GM11168 (cell line): ENCODE measurements around the gene ANKZF1.

Experiments
- in situ Hi-C: fragments of 300-500 bp; cut with MboI; formaldehyde crosslinking; loops from one replicate; pipeline ENCODE4 v1.12.0; 2022; ENCODE audit warnings: low sequenced_read_pairs; ENCODE audit not compliant: unreplicated experiment

Gene ANKZF1

DNA sequence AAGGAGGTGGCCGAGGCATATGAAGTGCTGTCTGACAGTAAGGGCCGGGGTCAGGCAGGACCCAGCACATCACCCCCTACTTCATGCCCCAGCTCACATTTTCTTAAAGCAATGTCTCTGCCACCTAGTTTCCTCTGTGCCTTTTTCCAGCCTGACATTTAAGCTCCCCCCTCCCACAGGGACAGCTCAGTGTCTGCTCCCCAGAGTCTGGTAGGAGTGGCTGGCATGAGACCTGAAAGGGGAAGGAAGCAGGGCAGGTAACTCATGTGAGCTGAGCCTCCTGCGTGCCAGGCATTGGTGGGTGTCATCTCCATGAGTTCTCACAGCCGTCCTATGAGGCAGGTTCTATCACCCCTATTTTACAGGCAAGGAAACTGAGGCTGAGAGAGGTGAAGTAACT is 51.0 kb downstream of the ANKZF1 start:
- in situ Hi-C loops: no loop called here

DNA sequence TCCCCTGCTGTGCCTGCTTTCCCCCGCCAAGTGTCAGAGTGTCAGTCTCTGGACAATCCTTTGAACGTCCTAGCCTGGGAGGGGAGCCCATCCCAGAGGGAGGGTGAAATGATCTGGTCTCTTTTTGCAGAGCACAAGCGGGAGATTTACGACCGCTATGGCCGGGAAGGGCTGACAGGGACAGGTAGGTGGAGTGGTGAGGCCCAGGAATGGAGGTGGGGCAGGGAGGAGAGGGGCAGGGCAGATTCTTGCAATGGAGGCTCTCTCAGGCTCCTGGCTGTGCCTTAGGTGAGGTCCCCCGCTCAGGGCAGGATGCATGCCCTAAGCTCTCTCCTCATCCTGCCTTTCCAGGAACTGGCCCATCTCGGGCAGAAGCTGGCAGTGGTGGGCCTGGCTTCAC is 52.0 kb downstream of the ANKZF1 start:
- in situ Hi-C loops: no loop called here

DNA sequence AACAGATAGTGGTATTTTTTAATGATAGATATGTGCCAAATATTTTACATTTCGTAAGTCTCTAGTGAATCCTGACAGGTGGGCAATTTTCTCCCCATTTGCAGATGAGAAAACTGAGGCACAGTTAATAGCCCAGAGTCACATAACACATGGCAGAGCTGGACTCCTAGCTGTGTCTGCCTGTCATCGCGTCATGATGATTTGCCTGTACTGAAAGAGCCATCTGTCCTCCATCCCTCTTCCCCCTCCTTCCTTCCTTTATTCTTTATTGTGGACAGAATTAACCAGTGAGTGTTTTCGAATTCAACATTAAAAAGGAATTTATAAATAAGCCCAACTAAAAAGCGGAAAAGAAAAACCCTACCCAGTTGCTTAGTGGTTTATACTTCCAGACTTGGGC is 52.8 kb downstream of the ANKZF1 start:
- in situ Hi-C loops: no loop called here

GRCh38 chr2:219282943-219283581 is 53.5 kb downstream of the ANKZF1 start:
- in situ Hi-C loops: no loop called here

GRCh38 chr2:219284501-219285372 is 55.1 kb downstream of the ANKZF1 start:
- in situ Hi-C loops: no loop called here

- in situ Hi-C loops: no loop called here
Measured at GRCh38 chr2:219285373-219285735, 55.7 kb downstream of the ANKZF1 start.

DNA sequence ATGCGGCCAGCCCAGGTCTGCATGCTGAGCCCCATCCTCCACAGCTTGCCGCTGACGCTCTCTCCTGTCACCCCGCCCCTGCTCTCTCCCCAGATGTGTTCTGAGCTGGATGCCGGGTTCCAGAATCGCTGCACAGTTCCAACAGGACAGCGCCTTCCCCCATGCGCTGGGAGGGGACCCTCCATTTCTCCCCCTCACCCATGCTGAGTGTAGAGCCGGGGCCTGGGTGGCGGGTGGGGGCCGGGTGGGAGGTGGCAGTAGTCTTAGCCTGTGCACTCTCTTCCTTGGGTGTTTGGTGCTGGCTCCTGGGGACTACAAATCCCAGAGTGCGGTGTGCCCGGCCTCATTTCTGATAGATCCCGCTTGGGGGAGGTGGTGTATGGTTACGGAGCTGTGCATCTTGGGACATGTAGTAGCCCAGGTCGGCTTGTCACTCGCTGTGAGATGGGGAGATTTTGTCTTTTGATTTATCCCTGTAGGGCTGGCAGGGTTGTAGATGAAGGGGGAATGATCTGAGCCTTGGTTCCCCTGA is 56.4 kb downstream of the ANKZF1 start:
- in situ Hi-C loops: no loop called here
